Lower lobe of right lung (tissue), 2 donors: ENCODE measurements around the gene ARHGAP1. TPM values are rescaled to one million over a fixed set of nuclear protein-coding genes. Genes with fewer than 3 reads are reported as not detected.
A peak's percentile ranks its signal among the peaks of the same experiment; 100 is the strongest.

Source experiments
- ATAC-seq, 2 donors: fragments of 200-7000 bp; cut with Tn5 transposase; one replicate each; pipeline ENCODE4 v1.9.1; 2020 to 2022; ENCODE audit warnings: mild to moderate bottlenecking in 2 of 2, moderate library complexity in 2 of 2
- DNase-seq: peaks from one replicate; pipeline ENCODE4 v3.0.0-alpha.2; 2020
- H3K27ac ChIP-seq: fragments of 200-600 bp; one replicate; pipeline ENCODE4 v1.8.0; 2022
- H3K27me3 ChIP-seq: fragments of 200-600 bp; one replicate; pipeline ENCODE4 v1.8.0; 2022; ENCODE audit warnings: low read depth
- H3K36me3 ChIP-seq: fragments of 200-600 bp; one replicate; pipeline ENCODE4 v1.8.0; 2022; ENCODE audit warnings: mild to moderate bottlenecking
- H3K4me1 ChIP-seq: fragments of 200-600 bp; one replicate; pipeline ENCODE4 v1.8.0; 2022
- H3K4me3 ChIP-seq: fragments of 200-600 bp; one replicate; pipeline ENCODE4 v1.8.0; 2022; ENCODE audit warnings: mild to moderate bottlenecking
- H3K9me3 ChIP-seq: fragments of 200-600 bp; one replicate; pipeline ENCODE4 v1.8.0; 2022
- intact Hi-C: fragments of 100-400 bp; cut with DNase I; formaldehyde crosslinking; loops from one replicate; pipeline ENCODE4 v1.11.0; 2022
- long read RNA-seq: library from polyadenylated mRNA; unstranded; transcript quantifications from one replicate; pipeline ENCODE4 v2.0.0, GENCODE V29; 2021
- total RNA-seq: library from RNA; stranded (reverse); fragmentation: NEBNext Ultra II Directional; extraction: Animal tissue kit (Norgen Biotek cat#: 25700); gene quantifications from one replicate; pipeline ENCODE4 v1.2.1, GENCODE V29; 2021
- TF ChIP-seq, protein P1 (sequence below): fragments of 200-600 bp; IDR thresholded peaks from one replicate; pipeline ENCODE4 v1.8.0; 2022; ENCODE audit warnings: antibody characterized with exemption, mild to moderate bottlenecking
- donor health status: DM: no; HTN: yes; CAD: no; lungs with severe emphysema.

The ARHGAP1 gene
- total RNA-seq: 67.4 TPM
- long read RNA-seq, transcript ARHGAP1-201 (13 exons, 3,375 nt): major isoform, 7 of 45 reads
- long read RNA-seq, partial matches to known transcripts: 5 of 45 reads
- long read RNA-seq, other reads (novel, unspliced or antisense): 29 of 45 reads

- Histone ChIP-seq H3K4me1 (peaks cover 60% of the 10 kb centered on the region), H3K27ac (peak within 1 kb of the TSS; percentile 93), H3K36me3 (peaks cover 49% of the 10 kb centered on the region), H3K9me3 (no peaks in the 10 kb centered on the region), H3K4me3 (peak within 1 kb of the TSS; percentile 98), H3K27me3 (no peaks in the 10 kb centered on the region)
- DNase-seq: peak; percentile 100
- peak; percentile 99 for ATAC-seq
- intact Hi-C loops: no loop called here
- TF ChIP-seq, protein P1, sequence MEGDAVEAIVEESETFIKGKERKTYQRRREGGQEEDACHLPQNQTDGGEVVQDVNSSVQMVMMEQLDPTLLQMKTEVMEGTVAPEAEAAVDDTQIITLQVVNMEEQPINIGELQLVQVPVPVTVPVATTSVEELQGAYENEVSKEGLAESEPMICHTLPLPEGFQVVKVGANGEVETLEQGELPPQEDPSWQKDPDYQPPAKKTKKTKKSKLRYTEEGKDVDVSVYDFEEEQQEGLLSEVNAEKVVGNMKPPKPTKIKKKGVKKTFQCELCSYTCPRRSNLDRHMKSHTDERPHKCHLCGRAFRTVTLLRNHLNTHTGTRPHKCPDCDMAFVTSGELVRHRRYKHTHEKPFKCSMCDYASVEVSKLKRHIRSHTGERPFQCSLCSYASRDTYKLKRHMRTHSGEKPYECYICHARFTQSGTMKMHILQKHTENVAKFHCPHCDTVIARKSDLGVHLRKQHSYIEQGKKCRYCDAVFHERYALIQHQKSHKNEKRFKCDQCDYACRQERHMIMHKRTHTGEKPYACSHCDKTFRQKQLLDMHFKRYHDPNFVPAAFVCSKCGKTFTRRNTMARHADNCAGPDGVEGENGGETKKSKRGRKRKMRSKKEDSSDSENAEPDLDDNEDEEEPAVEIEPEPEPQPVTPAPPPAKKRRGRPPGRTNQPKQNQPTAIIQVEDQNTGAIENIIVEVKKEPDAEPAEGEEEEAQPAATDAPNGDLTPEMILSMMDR: no peak
These were observed at the start of gene ARHGAP1, which contains the start of gene ZNF408 for GRCh38 chr11:46700241-46701077. Gene ARHGAP1, minus strand, starts transcription at chr11:46700619. Its CDS starts 4,512 bp downstream, at chr11:46696107. Gene ZNF408, plus strand, starts transcription at chr11:46701031. Its CDS starts 17 bp downstream, at chr11:46701048.

DNA sequence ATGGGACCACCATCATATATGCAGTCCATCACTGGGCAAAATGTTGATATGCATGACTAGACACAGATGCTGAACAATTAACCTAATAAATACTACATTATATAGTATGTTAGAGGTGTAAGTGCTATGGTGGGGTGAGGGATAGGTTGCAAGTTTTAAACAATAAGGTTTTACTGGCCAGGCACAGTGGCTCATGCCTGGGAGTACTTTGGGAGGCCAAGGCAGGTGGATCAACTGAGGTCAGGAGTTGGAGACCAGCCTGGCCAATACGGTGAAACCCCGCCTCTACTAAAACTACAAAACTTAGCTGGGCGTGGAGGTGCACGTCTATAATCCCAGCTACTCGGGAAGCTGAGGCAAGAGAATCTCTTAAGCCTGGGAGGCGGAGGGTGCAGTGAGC is 46.7 kb upstream of the ARHGAP1 start:
- TF ChIP-seq, protein P1: no peak
- no peak overlapping the region for H3K4me3 ChIP-seq
- H3K27me3 ChIP-seq: no peaks in the 10 kb centered on the region
- peaks cover 95% of the 10 kb centered on the region for H3K36me3 ChIP-seq
- intact Hi-C loops: no loop called here
- no peak for DNase-seq
- no peak overlapping the region for H3K27ac ChIP-seq
- no peaks in the 10 kb centered on the region for H3K9me3 ChIP-seq
- ATAC-seq: no peak
- no peaks in the 10 kb centered on the region for H3K4me1 ChIP-seq

DNA sequence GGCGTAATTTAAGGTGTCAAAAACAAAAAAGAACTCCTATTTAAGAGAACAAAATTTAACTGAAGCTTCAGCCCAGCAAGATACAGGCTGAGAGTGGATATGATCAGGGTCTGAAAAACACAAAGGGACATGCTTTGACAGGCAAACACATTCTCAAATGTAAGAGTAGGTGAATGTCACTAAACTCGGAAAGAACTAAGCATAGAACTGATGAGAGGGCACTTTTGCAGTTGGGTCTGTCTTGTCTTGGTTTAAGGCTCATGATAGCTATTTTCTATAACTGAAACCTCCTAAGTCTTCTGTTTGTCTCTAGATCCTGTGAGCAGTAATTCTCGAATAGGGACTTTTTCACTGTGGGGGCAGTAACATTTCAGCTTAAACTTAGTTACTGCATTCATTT is 45.6 kb upstream of the ARHGAP1 start:
- TF ChIP-seq, protein P1: no peak
- no peaks in the 10 kb centered on the region for H3K4me1 ChIP-seq
- ATAC-seq (no peak), DNase-seq (no peak)
- H3K36me3 ChIP-seq: peaks cover 97% of the 10 kb centered on the region
- H3K9me3 ChIP-seq: no peaks in the 10 kb centered on the region
- no peak overlapping the region for H3K4me3 ChIP-seq
- H3K27me3 ChIP-seq: no peaks in the 10 kb centered on the region
- intact Hi-C loops: no loop called here
- no peak overlapping the region for H3K27ac ChIP-seq

- no peaks in the 10 kb centered on the region for H3K4me1 ChIP-seq
- DNase-seq: no peak
- intact Hi-C loops: no loop called here
- H3K9me3 ChIP-seq: no peaks in the 10 kb centered on the region
- TF ChIP-seq, protein P1: no peak
- no peaks in the 10 kb centered on the region for H3K27me3 ChIP-seq
- peaks cover 91% of the 10 kb centered on the region for H3K36me3 ChIP-seq
- ATAC-seq: no peak
- no peak overlapping the region for H3K4me3 ChIP-seq
- no peak overlapping the region for H3K27ac ChIP-seq
These were observed 44.9 kb upstream of the ARHGAP1 start for GRCh38 chr11:46745328-46745727.

DNA sequence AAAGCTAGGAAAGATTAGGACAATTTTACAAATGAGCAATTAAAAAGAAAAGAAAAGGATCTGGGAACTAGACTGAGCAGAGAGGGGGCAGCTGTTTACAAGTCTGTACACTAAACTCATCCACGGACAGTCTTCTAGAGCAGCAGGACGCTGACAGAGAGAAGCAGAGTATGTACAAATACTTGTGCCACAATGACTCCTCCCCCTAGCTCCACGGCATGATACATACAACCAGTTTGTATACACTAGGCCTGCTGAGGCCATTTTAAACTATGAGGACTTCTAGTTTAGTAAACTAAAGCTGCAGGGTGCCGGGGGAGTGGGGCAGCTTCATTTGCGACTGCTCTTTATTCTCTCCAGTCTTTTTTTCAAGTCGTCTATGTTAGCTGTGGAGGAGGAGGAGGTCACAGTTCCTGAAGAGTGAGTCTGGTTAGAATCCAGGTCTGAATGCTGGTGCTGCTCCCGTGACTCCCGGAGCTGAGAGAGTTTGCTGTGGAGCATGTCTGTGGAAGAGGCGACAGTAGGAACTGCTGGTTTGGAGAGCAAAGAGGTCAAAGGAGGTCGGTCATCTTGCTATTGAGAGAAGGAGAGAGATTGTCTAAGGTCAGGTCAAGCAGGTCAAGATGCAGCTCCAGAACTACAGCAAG is 43.4 kb upstream of the ARHGAP1 start:
- H3K9me3 ChIP-seq: no peaks in the 10 kb centered on the region
- no peak overlapping the region for H3K4me3 ChIP-seq
- TF ChIP-seq, protein P1: no peak
- H3K4me1 ChIP-seq: no peaks in the 10 kb centered on the region
- intact Hi-C loops: no loop called here
- no peaks in the 10 kb centered on the region for H3K27me3 ChIP-seq
- H3K36me3 ChIP-seq: peaks cover 79% of the 10 kb centered on the region
- no peak overlapping the region for H3K27ac ChIP-seq
- DNase-seq: no peak
- ATAC-seq: no peak
